ENCODE measurements around the gene ZNF414.
"Not testable (repeated sequence)": the region's sequence is repeated elsewhere in the genome, so short reads cannot be mapped to it uniquely, and the experiment has no call there.

Gene ZNF414

GRCh38 chr19:8513687-8514504 is at the start of gene ZNF414:
ZNF414 (minus strand) TSS chr19:8514167; CDS start chr19:8514046, 121 bp downstream.
- Histone ChIP-seq H3K36me3 (ENCODE audit: insufficient read depth, low read depth, low read length) (no peaks in the 10 kb centered on the region), H3K27me3 (ENCODE audit: insufficient read depth, low read length) (no peaks in the 10 kb centered on the region), H3K4me1 (ENCODE audit: insufficient read depth, low read length) (peaks cover 8% of the 10 kb centered on the region; the same call in 1 of the 2 replicates), H3K4me3 (ENCODE audit: low read length) (peak within 1 kb of the TSS; percentile 77), H3K27ac (ENCODE audit: low read length) (peak within 1 kb of the TSS; percentile 71), H3K9me3 (ENCODE audit: insufficient read depth, low read depth, low read length) (no peaks in the 10 kb centered on the region), H3K9ac (ENCODE audit: low read depth, low read length) (peak within 1 kb of the TSS; percentile 85)

- Histone ChIP-seq H3K27me3 (ENCODE audit: insufficient read depth, low read length) (no peaks in the 10 kb centered on the region), H3K9me3 (ENCODE audit: insufficient read depth, low read depth, low read length) (no peaks in the 10 kb centered on the region), H3K36me3 (ENCODE audit: insufficient read depth, low read depth, low read length) (no peaks in the 10 kb centered on the region), H3K9ac (ENCODE audit: low read depth, low read length) (no peak overlapping the region), H3K27ac (ENCODE audit: low read length) (no peak overlapping the region), H3K4me3 (ENCODE audit: low read length) (no peak overlapping the region), H3K4me1 (ENCODE audit: insufficient read depth, low read length) (no peaks in the 10 kb centered on the region)
Measured at GRCh38 chr19:8561075-8561764, 47.3 kb upstream of the ZNF414 start.

- no peak overlapping the region for H3K4me3 ChIP-seq (ENCODE audit: low read length)
- H3K27ac ChIP-seq (ENCODE audit: low read length), result no peak overlapping the region
- no peaks in the 10 kb centered on the region for H3K9me3 ChIP-seq (ENCODE audit: insufficient read depth, low read depth, low read length)
- H3K36me3 ChIP-seq (ENCODE audit: insufficient read depth, low read depth, low read length), result no peaks in the 10 kb centered on the region
- H3K9ac ChIP-seq (ENCODE audit: low read depth, low read length), result no peak overlapping the region; the same call in 1 of the 2 replicates
- H3K4me1 ChIP-seq (ENCODE audit: insufficient read depth, low read length), result no peaks in the 10 kb centered on the region
- H3K27me3 ChIP-seq (ENCODE audit: insufficient read depth, low read length), result no peaks in the 10 kb centered on the region
Measured at GRCh38 chr19:8558325-8558724, 44.4 kb upstream of the ZNF414 start.

GRCh38 chr19:8557642-8558238 is 43.8 kb upstream of the ZNF414 start:
- Histone ChIP-seq H3K36me3 (ENCODE audit: insufficient read depth, low read depth, low read length) (no peaks in the 10 kb centered on the region), H3K9ac (ENCODE audit: low read depth, low read length) (no peak overlapping the region), H3K27ac (ENCODE audit: low read length) (no peak overlapping the region), H3K4me3 (ENCODE audit: low read length) (no peak overlapping the region), H3K4me1 (ENCODE audit: insufficient read depth, low read length) (no peaks in the 10 kb centered on the region), H3K9me3 (ENCODE audit: insufficient read depth, low read depth, low read length) (no peaks in the 10 kb centered on the region), H3K27me3 (ENCODE audit: insufficient read depth, low read length) (no peaks in the 10 kb centered on the region)

- not testable (repeated sequence) for H3K27ac ChIP-seq (ENCODE audit: low read length); H3K9ac ChIP-seq (ENCODE audit: low read depth, low read length); H3K9me3 ChIP-seq (ENCODE audit: insufficient read depth, low read depth, low read length); H3K27me3 ChIP-seq (ENCODE audit: insufficient read depth, low read length); H3K4me1 ChIP-seq (ENCODE audit: insufficient read depth, low read length); H3K4me3 ChIP-seq (ENCODE audit: low read length); H3K36me3 ChIP-seq (ENCODE audit: insufficient read depth, low read depth, low read length)
Measured at GRCh38 chr19:8553729-8554128, 39.8 kb upstream of the ZNF414 start.

GRCh38 chr19:8552810-8553209 is 38.8 kb upstream of the ZNF414 start:
- no peaks in the 10 kb centered on the region for H3K27me3 ChIP-seq (ENCODE audit: insufficient read depth, low read length)
- no peak overlapping the region for H3K9ac ChIP-seq (ENCODE audit: low read depth, low read length)
- no peaks in the 10 kb centered on the region for H3K9me3 ChIP-seq (ENCODE audit: insufficient read depth, low read depth, low read length)
- no peak overlapping the region for H3K4me3 ChIP-seq (ENCODE audit: low read length)
- H3K4me1 ChIP-seq (ENCODE audit: insufficient read depth, low read length), result no peaks in the 10 kb centered on the region
- H3K36me3 ChIP-seq (ENCODE audit: insufficient read depth, low read depth, low read length), result no peaks in the 10 kb centered on the region
- H3K27ac ChIP-seq (ENCODE audit: low read length), result no peak overlapping the region

- H3K36me3 ChIP-seq (ENCODE audit: insufficient read depth, low read depth, low read length), result no peaks in the 10 kb centered on the region
- H3K9me3 ChIP-seq (ENCODE audit: insufficient read depth, low read depth, low read length), result no peaks in the 10 kb centered on the region
- no peak overlapping the region for H3K27ac ChIP-seq (ENCODE audit: low read length)
- no peaks in the 10 kb centered on the region for H3K4me1 ChIP-seq (ENCODE audit: insufficient read depth, low read length)
- no peak overlapping the region for H3K4me3 ChIP-seq (ENCODE audit: low read length)
- no peaks in the 10 kb centered on the region for H3K27me3 ChIP-seq (ENCODE audit: insufficient read depth, low read length)
- H3K9ac ChIP-seq (ENCODE audit: low read depth, low read length), result no peak overlapping the region
Measured at GRCh38 chr19:8550070-8550469, 36.1 kb upstream of the ZNF414 start.

GRCh38 chr19:8545743-8546142 is 31.8 kb upstream of the ZNF414 start:
- Histone ChIP-seq H3K4me1 (ENCODE audit: insufficient read depth, low read length) (no peaks in the 10 kb centered on the region), H3K36me3 (ENCODE audit: insufficient read depth, low read depth, low read length) (no peaks in the 10 kb centered on the region), H3K27me3 (ENCODE audit: insufficient read depth, low read length) (no peaks in the 10 kb centered on the region), H3K9ac (ENCODE audit: low read depth, low read length) (no peak overlapping the region), H3K9me3 (ENCODE audit: insufficient read depth, low read depth, low read length) (no peaks in the 10 kb centered on the region), H3K27ac (ENCODE audit: low read length) (no peak overlapping the region), H3K4me3 (ENCODE audit: low read length) (no peak overlapping the region)

GRCh38 chr19:8544168-8544567 is 30.2 kb upstream of the ZNF414 start:
- Histone ChIP-seq H3K27me3 (ENCODE audit: insufficient read depth, low read length) (no peaks in the 10 kb centered on the region), H3K9ac (ENCODE audit: low read depth, low read length) (no peak overlapping the region), H3K9me3 (ENCODE audit: insufficient read depth, low read depth, low read length) (no peaks in the 10 kb centered on the region), H3K4me3 (ENCODE audit: low read length) (no peak overlapping the region), H3K4me1 (ENCODE audit: insufficient read depth, low read length) (no peaks in the 10 kb centered on the region), H3K36me3 (ENCODE audit: insufficient read depth, low read depth, low read length) (no peaks in the 10 kb centered on the region), H3K27ac (ENCODE audit: low read length) (no peak overlapping the region)

GRCh38 chr19:8539621-8540149 is 25.7 kb upstream of the ZNF414 start:
- Histone ChIP-seq H3K36me3 (ENCODE audit: insufficient read depth, low read depth, low read length) (no peaks in the 10 kb centered on the region), H3K27me3 (ENCODE audit: insufficient read depth, low read length) (no peaks in the 10 kb centered on the region), H3K9ac (ENCODE audit: low read depth, low read length) (no peak overlapping the region), H3K27ac (ENCODE audit: low read length) (no peak overlapping the region), H3K4me1 (ENCODE audit: insufficient read depth, low read length) (no peaks in the 10 kb centered on the region), H3K4me3 (ENCODE audit: low read length) (no peak overlapping the region), H3K9me3 (ENCODE audit: insufficient read depth, low read depth, low read length) (no peaks in the 10 kb centered on the region)

- Histone ChIP-seq H3K36me3 (ENCODE audit: insufficient read depth, low read depth, low read length) (no peaks in the 10 kb centered on the region), H3K4me3 (ENCODE audit: low read length) (no peak overlapping the region), H3K9ac (ENCODE audit: low read depth, low read length) (no peak overlapping the region), H3K4me1 (ENCODE audit: insufficient read depth, low read length) (no peaks in the 10 kb centered on the region), H3K9me3 (ENCODE audit: insufficient read depth, low read depth, low read length) (no peaks in the 10 kb centered on the region), H3K27ac (ENCODE audit: low read length) (no peak overlapping the region), H3K27me3 (ENCODE audit: insufficient read depth, low read length) (no peaks in the 10 kb centered on the region)
Measured at GRCh38 chr19:8537099-8537498, 23.1 kb upstream of the ZNF414 start.
